GM19372 (cell line): Measurements from ENCODE around the gene SLC39A2.
"Not testable (repeated sequence)": the region's sequence is repeated elsewhere in the genome, so short reads cannot be mapped to it uniquely, and the experiment has no call there.

Source experiments
- ATAC-seq: cut with Tn5 transposase; IDR thresholded peaks from one replicate; pipeline ENCODE4 v1.9.1; 2021; ENCODE audit warnings: mild to moderate bottlenecking, low read depth, moderate library complexity; ENCODE audit not compliant: unreplicated experiment

Gene SLC39A2

GRCh38 chr14:20996521-20996920 lies 2.6 kb upstream of the SLC39A2 start:
- no peak for ATAC-seq

GRCh38 chr14:20997115-20997514 lies 2.0 kb upstream of the SLC39A2 start:
- ATAC-seq = no peak

GRCh38 chr14:20997564-20997963 lies 1.5 kb upstream of the SLC39A2 start:
- no peak for ATAC-seq

GRCh38 chr14:20998139-20998538 lies 954 bp upstream of the SLC39A2 start:
- ATAC-seq = no peak

GRCh38 chr14:20999591-20999990 lies 498 bp downstream of the SLC39A2 start:
- ATAC-seq = no peak

- no peak for ATAC-seq
Measured at GRCh38 chr14:21001218-21001617, 2.1 kb downstream of the SLC39A2 start.

- ATAC-seq = no peak
Measured at GRCh38 chr14:21003788-21004346, 4.8 kb downstream of the SLC39A2 start.

- ATAC-seq = not testable (repeated sequence)
Measured at GRCh38 chr14:21009721-21010120, 10.6 kb downstream of the SLC39A2 start.

GRCh38 chr14:21011136-21011535 lies 12.0 kb downstream of the SLC39A2 start:
- no peak for ATAC-seq

- ATAC-seq = no peak
Measured at GRCh38 chr14:21014761-21015190, 15.7 kb downstream of the SLC39A2 start.

- no peak for ATAC-seq
Measured at GRCh38 chr14:21015312-21015711, 16.2 kb downstream of the SLC39A2 start.

- ATAC-seq = no peak
Measured at GRCh38 chr14:21016413-21017190, 17.5 kb downstream of the SLC39A2 start.

- ATAC-seq = no peak
Measured at GRCh38 chr14:21017528-21018245, 18.6 kb downstream of the SLC39A2 start.

GRCh38 chr14:21018286-21018685 lies 19.2 kb downstream of the SLC39A2 start:
- no peak for ATAC-seq

GRCh38 chr14:21018781-21019180 lies 19.7 kb downstream of the SLC39A2 start:
- ATAC-seq = no peak

GRCh38 chr14:21019366-21019765 lies 20.3 kb downstream of the SLC39A2 start:
- no peak for ATAC-seq

GRCh38 chr14:21020977-21021545 lies 22.0 kb downstream of the SLC39A2 start:
- ATAC-seq = no peak

- no peak for ATAC-seq
Measured at GRCh38 chr14:21022686-21023085, 23.6 kb downstream of the SLC39A2 start.

- ATAC-seq = no peak
Measured at GRCh38 chr14:21023174-21023573, 24.1 kb downstream of the SLC39A2 start.

GRCh38 chr14:21023817-21024584 lies 24.9 kb downstream of the SLC39A2 start:
- ATAC-seq = no peak
